Erythroblast (primary cell): ENCODE results near the gene HOXC4.

Experiments
- GATA1 ChIP-seq: IDR thresholded peaks from 2 replicates; pipeline ENCODE4 v1.6.1; 2011; ENCODE audit warnings: low read depth, mild to moderate bottlenecking, control low read depth, low read length, moderate library complexity
- POLR2A ChIP-seq: IDR thresholded peaks from 2 replicates; pipeline ENCODE4 v1.6.1; 2011; ENCODE audit warnings: mild to moderate bottlenecking, low read length

- no peak for TF ChIP-seq POLR2A
- TF ChIP-seq GATA1: no peak
Observed at GRCh38 chr12:54050482-54050810, 3.2 kb upstream of the HOXC4 start.
